PFSK-1 (cell line): ENCODE results near the gene FBXO24. TPM values are rescaled to one million over a fixed set of nuclear protein-coding genes. Genes with fewer than 3 reads are reported as not detected.

Experiments used
- FOXP2 ChIP-seq: optimal IDR thresholded peaks from 2 replicates; pipeline ENCODE3; 2011; ENCODE audit warnings: borderline replicate concordance, control low read depth, inconsistent platforms; ENCODE audit not compliant: insufficient read depth; ENCODE audit errors: extremely low read length, extremely low read depth
- POLR2AphosphoS5 ChIP-seq: IDR thresholded peaks from 2 replicates; pipeline ENCODE4 v1.6.1; 2012; ENCODE audit warnings: low read depth, mild to moderate bottlenecking, control low read depth, low read length, moderate library complexity
- SIN3A ChIP-seq: IDR thresholded peaks from 2 replicates; pipeline ENCODE4 v1.6.1; 2012; ENCODE audit warnings: mild to moderate bottlenecking, low read length, moderate library complexity, borderline replicate concordance; ENCODE audit not compliant: insufficient read depth
- TAF1 ChIP-seq: IDR thresholded peaks from 2 replicates; pipeline ENCODE4 v1.6.1; 2012; ENCODE audit warnings: low read length, control low read depth, borderline replicate concordance; ENCODE audit not compliant: insufficient read depth
- polyA plus RNA-seq: library from polyadenylated mRNA; unstranded; fragments of >200 nt; gene quantifications from one replicate; pipeline ENCODE4 v1.2.1, GENCODE V29; 2012; ENCODE audit warnings: low read depth, missing spikeins; ENCODE audit not compliant: insufficient read length
- TF ChIP-seq, protein P1 (sequence below), 2 experiments: IDR thresholded peaks; 2 replicates each; pipeline versions ENCODE4 v1.6.1 to v1.8.0; 2011 to 2012; ENCODE audit warnings: low read depth in 2 of 2, low read length in 2 of 2, control low read depth in 1 of 2, inconsistent platforms in 1 of 2, mild to moderate bottlenecking in 1 of 2, moderate library complexity in 1 of 2; ENCODE audit not compliant: insufficient read depth in 1 of 2

Gene FBXO24, protein sequence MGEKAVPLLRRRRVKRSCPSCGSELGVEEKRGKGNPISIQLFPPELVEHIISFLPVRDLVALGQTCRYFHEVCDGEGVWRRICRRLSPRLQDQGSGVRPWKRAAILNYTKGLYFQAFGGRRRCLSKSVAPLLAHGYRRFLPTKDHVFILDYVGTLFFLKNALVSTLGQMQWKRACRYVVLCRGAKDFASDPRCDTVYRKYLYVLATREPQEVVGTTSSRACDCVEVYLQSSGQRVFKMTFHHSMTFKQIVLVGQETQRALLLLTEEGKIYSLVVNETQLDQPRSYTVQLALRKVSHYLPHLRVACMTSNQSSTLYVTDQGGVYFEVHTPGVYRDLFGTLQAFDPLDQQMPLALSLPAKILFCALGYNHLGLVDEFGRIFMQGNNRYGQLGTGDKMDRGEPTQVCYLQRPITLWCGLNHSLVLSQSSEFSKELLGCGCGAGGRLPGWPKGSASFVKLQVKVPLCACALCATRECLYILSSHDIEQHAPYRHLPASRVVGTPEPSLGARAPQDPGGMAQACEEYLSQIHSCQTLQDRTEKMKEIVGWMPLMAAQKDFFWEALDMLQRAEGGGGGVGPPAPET
- polyA plus RNA-seq = 0.98 TPM

DNA sequence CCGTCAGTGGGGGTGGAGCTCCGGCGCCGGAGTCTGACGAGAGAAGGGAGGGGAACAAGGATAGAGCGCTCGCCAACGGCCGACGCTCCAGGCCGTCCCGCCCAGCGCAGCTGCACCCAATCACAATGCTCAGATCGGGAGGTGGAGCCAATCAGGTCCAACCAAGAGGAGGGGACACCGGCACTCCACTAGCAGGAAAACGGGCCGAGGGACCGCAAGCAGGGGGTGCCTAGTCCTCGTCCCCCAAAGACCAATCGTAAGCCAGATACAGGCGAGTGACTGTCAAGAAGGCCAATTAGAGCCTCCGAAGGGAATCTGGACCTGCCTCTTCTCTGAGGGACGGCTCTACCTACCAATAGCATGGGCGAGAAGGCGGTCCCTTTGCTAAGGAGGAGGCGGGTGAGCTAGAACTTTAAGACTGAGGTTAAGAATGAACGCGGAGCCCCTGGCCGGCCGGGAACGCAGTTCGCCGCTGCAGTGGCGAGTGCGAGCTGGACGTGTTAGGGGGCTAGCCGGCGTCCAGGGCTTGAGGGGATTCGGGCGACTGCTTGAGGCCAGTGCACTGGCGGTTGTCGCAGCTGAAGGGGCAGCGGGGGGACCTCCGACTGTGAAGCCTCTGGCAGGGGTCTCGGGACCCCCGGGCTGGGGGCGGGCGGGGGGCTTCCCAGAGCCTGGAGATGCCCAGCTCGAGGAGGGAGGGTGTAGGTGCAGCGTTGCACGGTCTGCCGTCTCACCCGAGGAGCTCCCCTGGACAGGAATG lies at the start of gene FBXO24:
TSS of gene FBXO24 (plus strand) at position 63 of the 760 bp plus-strand sequence. CDS start at position 361, 298 bp downstream.
- peak; percentile 65; the same call in 1 of the 2 replicates for TF ChIP-seq POLR2AphosphoS5
- no peak; the same call in 1 of the 2 replicates for TF ChIP-seq TAF1
- TF ChIP-seq, protein P1, sequence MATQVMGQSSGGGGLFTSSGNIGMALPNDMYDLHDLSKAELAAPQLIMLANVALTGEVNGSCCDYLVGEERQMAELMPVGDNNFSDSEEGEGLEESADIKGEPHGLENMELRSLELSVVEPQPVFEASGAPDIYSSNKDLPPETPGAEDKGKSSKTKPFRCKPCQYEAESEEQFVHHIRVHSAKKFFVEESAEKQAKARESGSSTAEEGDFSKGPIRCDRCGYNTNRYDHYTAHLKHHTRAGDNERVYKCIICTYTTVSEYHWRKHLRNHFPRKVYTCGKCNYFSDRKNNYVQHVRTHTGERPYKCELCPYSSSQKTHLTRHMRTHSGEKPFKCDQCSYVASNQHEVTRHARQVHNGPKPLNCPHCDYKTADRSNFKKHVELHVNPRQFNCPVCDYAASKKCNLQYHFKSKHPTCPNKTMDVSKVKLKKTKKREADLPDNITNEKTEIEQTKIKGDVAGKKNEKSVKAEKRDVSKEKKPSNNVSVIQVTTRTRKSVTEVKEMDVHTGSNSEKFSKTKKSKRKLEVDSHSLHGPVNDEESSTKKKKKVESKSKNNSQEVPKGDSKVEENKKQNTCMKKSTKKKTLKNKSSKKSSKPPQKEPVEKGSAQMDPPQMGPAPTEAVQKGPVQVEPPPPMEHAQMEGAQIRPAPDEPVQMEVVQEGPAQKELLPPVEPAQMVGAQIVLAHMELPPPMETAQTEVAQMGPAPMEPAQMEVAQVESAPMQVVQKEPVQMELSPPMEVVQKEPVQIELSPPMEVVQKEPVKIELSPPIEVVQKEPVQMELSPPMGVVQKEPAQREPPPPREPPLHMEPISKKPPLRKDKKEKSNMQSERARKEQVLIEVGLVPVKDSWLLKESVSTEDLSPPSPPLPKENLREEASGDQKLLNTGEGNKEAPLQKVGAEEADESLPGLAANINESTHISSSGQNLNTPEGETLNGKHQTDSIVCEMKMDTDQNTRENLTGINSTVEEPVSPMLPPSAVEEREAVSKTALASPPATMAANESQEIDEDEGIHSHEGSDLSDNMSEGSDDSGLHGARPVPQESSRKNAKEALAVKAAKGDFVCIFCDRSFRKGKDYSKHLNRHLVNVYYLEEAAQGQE (IDR thresholded peaks at IDR 0.05; ENCODE audit: insufficient read depth in 1 of 2, low read depth in 2 of 2, low read length in 2 of 2) = no peak
- no peak for TF ChIP-seq FOXP2
- TF ChIP-seq SIN3A = 0 out of 2 replicates have a peak, but pooled peaks have one; percentile 7

- TF ChIP-seq FOXP2 = no peak
- TF ChIP-seq POLR2AphosphoS5 = peak; percentile 32; the same call in 1 of the 2 replicates
- TF ChIP-seq, protein P1 (IDR thresholded peaks at IDR 0.05; ENCODE audit: insufficient read depth in 1 of 2, low read depth in 2 of 2, low read length in 2 of 2) = no peak
- no peak for TF ChIP-seq SIN3A
- no peak for TF ChIP-seq TAF1
Measured at GRCh38 chr7:100538348-100538653, 47.8 kb upstream of the FBXO24 start.

DNA sequence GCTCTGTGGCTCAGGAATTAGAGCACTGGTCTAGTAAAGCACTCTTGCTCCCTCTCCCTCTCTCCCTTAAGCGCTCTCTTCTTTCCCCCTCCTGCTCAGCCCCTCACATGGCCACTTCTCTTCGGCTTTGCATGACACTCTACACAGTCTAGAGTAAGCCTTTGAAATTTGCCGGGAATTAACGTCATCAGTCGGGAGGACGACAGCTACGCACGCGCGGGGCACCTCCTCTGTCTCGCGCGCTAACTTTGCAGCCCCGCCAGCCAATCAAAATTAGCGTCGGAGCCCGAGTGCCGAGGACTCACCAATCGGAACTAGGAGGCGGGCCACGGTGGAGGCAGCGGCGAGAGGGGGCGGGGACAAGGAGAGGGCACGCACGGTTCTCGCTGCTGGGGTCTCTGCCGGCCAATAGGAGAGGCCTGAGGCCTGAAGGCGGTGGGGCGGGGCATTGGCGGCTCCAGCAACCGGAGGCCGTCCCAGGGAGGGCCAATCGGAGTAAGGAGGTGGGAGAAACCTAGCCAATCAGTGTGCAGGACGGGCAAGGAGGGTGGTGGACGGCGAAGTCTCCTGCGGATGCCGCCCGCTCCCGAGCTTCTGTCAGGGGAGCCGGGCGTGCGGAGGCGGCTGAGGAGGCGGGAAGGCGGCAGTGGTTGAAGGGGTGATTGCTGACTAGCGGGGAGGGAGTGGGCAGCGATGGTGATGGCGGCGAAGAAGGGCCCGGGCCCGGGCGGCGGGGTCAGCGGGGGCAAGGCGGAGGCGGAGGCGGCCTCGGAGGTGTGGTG lies 47.3 kb upstream of the FBXO24 start, which contains the start of gene AGFG2:
TSS of gene AGFG2 (plus strand) at position 550 of the 782 bp plus-strand sequence. CDS start at position 694, 144 bp downstream.
- peak; percentile 97 for TF ChIP-seq SIN3A
- TF ChIP-seq POLR2AphosphoS5 = peak; percentile 73
- peak; percentile 65 for TF ChIP-seq TAF1
- TF ChIP-seq FOXP2 = no peak
- TF ChIP-seq, protein P1 (IDR thresholded peaks at IDR 0.05; ENCODE audit: insufficient read depth in 1 of 2, low read depth in 2 of 2, low read length in 2 of 2) = no peak

DNA sequence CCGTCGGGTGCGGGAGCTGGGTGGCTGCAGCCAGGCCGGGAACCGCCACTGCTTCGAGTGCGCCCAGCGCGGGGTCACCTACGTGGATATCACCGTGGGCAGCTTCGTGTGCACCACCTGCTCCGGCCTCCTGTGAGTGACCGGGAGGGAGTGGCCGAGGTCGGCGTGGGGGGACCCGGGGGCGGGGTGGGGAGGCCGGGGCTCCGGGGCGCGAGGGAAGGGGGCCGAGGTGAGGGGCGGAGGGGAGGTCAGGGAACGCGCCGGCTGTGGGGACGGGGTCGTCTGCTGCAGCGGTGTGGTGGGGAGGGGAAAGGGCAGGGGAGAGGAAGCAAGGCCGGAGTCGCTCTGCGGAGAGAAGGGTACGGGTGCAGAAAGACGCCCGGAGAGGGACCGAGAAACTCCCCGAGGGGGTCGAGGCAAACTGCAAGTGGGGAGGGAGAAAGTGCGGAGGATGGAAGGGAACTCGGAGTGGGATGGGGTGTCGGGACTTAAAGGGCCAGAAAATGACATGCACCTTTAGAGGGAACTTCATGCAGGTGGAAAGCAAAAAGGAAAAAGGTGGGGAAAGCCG lies 46.6 kb upstream of the FBXO24 start:
- TF ChIP-seq, protein P1 (IDR thresholded peaks at IDR 0.05; ENCODE audit: insufficient read depth in 1 of 2, low read depth in 2 of 2, low read length in 2 of 2) = no peak
- TF ChIP-seq FOXP2 (no peak), POLR2AphosphoS5 (no peak), TAF1 (no peak), SIN3A (no peak)
